Endothelial cell of umbilical vein (primary cell): Measurements from ENCODE around the gene ADCY7. TPM values are rescaled to one million over a fixed set of nuclear protein-coding genes. Genes with fewer than 3 reads are reported as not detected.

Experiments used
- BruUV-seq: library from RNA; stranded (reverse); fragments of 400-500 nt; replicated peaks from 2 replicates; lab custom pipeline; 2021; lab: Mats Ljungman, UMichigan
- CTCF ChIA-PET: fragments of 300-600, 350-600 bp; sonication (Branson Sonifier 250); formaldehyde crosslinking; loops from one replicate; lab custom pipeline; 2021; ENCODE audit warnings: antibody characterized with exemption, inconsistent platforms; lab: Charles Lee
- POLR2A ChIA-PET: fragments of 300-600, 350-600 bp; sonication (Branson Sonifier 250); formaldehyde crosslinking; loops from one replicate; lab custom pipeline; 2021; ENCODE audit warnings: antibody characterized with exemption, inconsistent platforms; lab: Charles Lee
- DNase-seq: peaks from one replicate; pipeline ENCODE4 v3.0.0-alpha.2; 2011; ENCODE audit warnings: low read depth, low spot score
- FAIRE-seq: peaks from 2 replicates; lab custom pipeline; 2011; peaks lifted over from hg19 to GRCh38; lab: Jason Lieb, UNC
- H2AFZ ChIP-seq: 2 replicates; pipeline ENCODE4 v1.6.0; 2012; ENCODE audit warnings: low read depth, low read length, control low read depth, inconsistent platforms
- H3K27ac ChIP-seq: 2 replicates; pipeline ENCODE4 v1.5.1; 2011; ENCODE audit warnings: low read depth, mild to moderate bottlenecking, control low read depth, low read length, moderate library complexity; ENCODE audit not compliant: insufficient read depth
- H3K27me3 ChIP-seq, 2 experiments: 2 replicates each; pipeline versions ENCODE4 v1.6.0 to v1.6.1; 2011; ENCODE audit warnings: low read length in 2 of 2, mixed read lengths in 1 of 2; ENCODE audit not compliant: control insufficient read depth in 2 of 2, insufficient read depth in 2 of 2
- H3K36me3 ChIP-seq, 2 experiments: 2 replicates in 1 of 2; 3 replicates in 1 of 2; pipeline ENCODE4 v1.5.1; 2011; ENCODE audit warnings: low read length in 2 of 2, mild to moderate bottlenecking in 1 of 2, moderate library complexity in 1 of 2; ENCODE audit not compliant: control insufficient read depth in 2 of 2, insufficient read depth in 2 of 2; ENCODE audit errors: extremely low read depth in 1 of 2
- H3K4me1 ChIP-seq: 3 replicates; pipeline ENCODE4 v1.5.1; 2011; ENCODE audit warnings: mild to moderate bottlenecking, low read length; ENCODE audit not compliant: control insufficient read depth, insufficient read depth; ENCODE audit errors: extremely low read depth
- H3K4me2 ChIP-seq: 2 replicates; pipeline ENCODE4 v1.6.1; 2011; ENCODE audit warnings: low read length, control low read depth, mixed read lengths; ENCODE audit not compliant: insufficient read depth
- H3K4me3 ChIP-seq, 3 experiments: fragments of 200-600 bp in 1 of 3; sonication (generic), shearing (Covaris generic) in 1 of 3; replicated peaks in 1 of 3; 2 replicates each; pipeline ENCODE4 v1.5.1; 2011 to 2016; ENCODE audit warnings: control low read depth in 3 of 3, low read length in 3 of 3, mild to moderate bottlenecking in 2 of 3, inconsistent platforms in 1 of 3, low read depth in 1 of 3, moderate library complexity in 1 of 3; ENCODE audit not compliant: insufficient read depth in 1 of 3
- H3K79me2 ChIP-seq: 2 replicates; pipeline ENCODE4 v1.6.0; 2012; ENCODE audit warnings: low read length, inconsistent platforms; ENCODE audit not compliant: control insufficient read depth, insufficient read depth
- H3K9ac ChIP-seq: replicated peaks from 2 replicates; pipeline ENCODE3; 2011; ENCODE audit warnings: low read length, control low read depth; ENCODE audit not compliant: insufficient read depth; ENCODE audit errors: extremely low read depth
- H3K9me1 ChIP-seq: replicated peaks from 3 replicates; pipeline ENCODE4 v1.6.0; 2011; ENCODE audit warnings: mild to moderate bottlenecking, low read length; ENCODE audit not compliant: control insufficient read depth, insufficient read depth; ENCODE audit errors: extremely low read depth
- H3K9me3 ChIP-seq: replicated peaks from 2 replicates; pipeline ENCODE4 v1.5.1; 2012; ENCODE audit warnings: low read length, inconsistent platforms; ENCODE audit not compliant: control insufficient read depth, insufficient read depth
- H4K20me1 ChIP-seq: replicated peaks from 2 replicates; pipeline ENCODE3; 2011; ENCODE audit warnings: mild to moderate bottlenecking, low read length; ENCODE audit not compliant: control insufficient read depth, insufficient read depth; ENCODE audit errors: extremely low read depth
- CTCF ChIP-seq, 2 donors: IDR thresholded peaks; 1 replicate in 1 of 2; 2 replicates in 1 of 2; pipeline ENCODE4 v1.5.1; 2011; ENCODE audit warnings: low read length in 2 of 2, mild to moderate bottlenecking in 2 of 2, moderate library complexity in 2 of 2, control low read depth in 1 of 2, inconsistent platforms in 1 of 2, low read depth in 1 of 2; ENCODE audit not compliant: insufficient read depth in 1 of 2; ENCODE audit errors: extremely low read depth in 1 of 2
- EZH2 ChIP-seq: IDR thresholded peaks from 2 replicates; pipeline ENCODE4 v1.6.1; 2012; ENCODE audit warnings: borderline replicate concordance, low read depth, mild to moderate bottlenecking, moderate library complexity, low read length, inconsistent platforms; ENCODE audit not compliant: severe bottlenecking
- JUN ChIP-seq: IDR thresholded peaks from 2 replicates; pipeline ENCODE4 v1.6.1; 2011; ENCODE audit warnings: borderline replicate concordance, low read depth; ENCODE audit not compliant: insufficient read length, insufficient read depth
- MYC ChIP-seq: IDR thresholded peaks from one replicate; pipeline ENCODE4 v1.6.1; 2011; ENCODE audit warnings: mild to moderate bottlenecking, low read depth, low read length
- POLR2AphosphoS5 ChIP-seq: IDR thresholded peaks from 2 replicates; pipeline ENCODE4 v1.6.1; 2012; ENCODE audit warnings: low read depth, mild to moderate bottlenecking, control low read depth, low read length, moderate library complexity; ENCODE audit not compliant: insufficient read depth
- dilution Hi-C: fragments of 300-500 bp; cut with MboI; formaldehyde crosslinking; loops from one replicate; pipeline ENCODE4 v1.15.0; 2019; ENCODE audit warnings: low sequenced_read_pairs; ENCODE audit not compliant: extremely low pct_ligation_motif_present
- intact Hi-C: fragments of 100-400 bp; cut with micrococcal nuclease; formaldehyde crosslinking; loops from one replicate; pipeline ENCODE4 v1.10.0; 2022
- polyA plus RNA-seq, 4 experiments: library from polyadenylated mRNA; depleted of rRNA in 3 of 4; stranded (reverse) in 3 of 4; unstranded in 1 of 4; fragments of >200 nt; gene quantifications; 2 replicates each; pipeline versions ENCODE4 v1.2.1 to v1.2.3, GENCODE V29; 2011 to 2012; ENCODE audit warnings: missing spikeins in 1 of 4
- total RNA-seq: library from RNA; stranded (reverse); gene quantifications from 2 replicates; pipeline ENCODE4 v1.2.3, GENCODE V29; 2021

ADCY7 gene
- total and polyA plus RNA-seq, 2 donors (not counting 3 experiments of a cell fraction or from before 2014, with no cell fraction given) = 3.5 to 9.3 TPM

- Histone ChIP-seq H3K79me2 (no peaks in the 10 kb centered on the region), H4K20me1 (no peaks in the 10 kb centered on the region), H3K4me3 (no peak overlapping the region), H3K9ac (no peak overlapping the region), H3K36me3 (no peaks in the 10 kb centered on the region), H3K4me2 (no peak overlapping the region), H3K9me3 (no peaks in the 10 kb centered on the region), H3K27ac (no peak overlapping the region), H3K27me3 (no peaks in the 10 kb centered on the region), H3K9me1 (no peaks in the 10 kb centered on the region), H3K4me1 (peaks cover 4% of the 10 kb centered on the region), H2AFZ (no peak overlapping the region)
- POLR2A ChIA-PET = no interaction called here
- intact Hi-C loops = no loop called here
- CTCF ChIA-PET = interaction anchor here (1.1 kb wide), 1 partner anchor 12 kb away, joined by 3 read pairs; no protein-coding TSS in a partner anchor
- no peak for TF ChIP-seq CTCF (IDR thresholded peaks at IDR 0.05; ENCODE audit: extremely low read depth in 1 of 2, insufficient read depth in 1 of 2, low read depth in 1 of 2, low read length in 2 of 2)
- no peak for TF ChIP-seq POLR2AphosphoS5
- no peak for TF ChIP-seq JUN
- no peak for TF ChIP-seq EZH2
- no peak for TF ChIP-seq MYC
- BruUV-seq = no TSS peak
- dilution Hi-C loops = no loop called here
- no peak for FAIRE-seq
- DNase-seq = no peak
Measured at GRCh38 chr16:50251375-50252081, 14.8 kb upstream of the ADCY7 start.
